ENCODE data around the gene TCF7L2. TPM values are rescaled to one million over a fixed set of nuclear protein-coding genes. Genes with fewer than 3 reads are reported as not detected.

The TCF7L2 gene
- total and polyA plus RNA-seq, 9 donors = 21.1 to 41.7 (median 34.5) TPM

DNA sequence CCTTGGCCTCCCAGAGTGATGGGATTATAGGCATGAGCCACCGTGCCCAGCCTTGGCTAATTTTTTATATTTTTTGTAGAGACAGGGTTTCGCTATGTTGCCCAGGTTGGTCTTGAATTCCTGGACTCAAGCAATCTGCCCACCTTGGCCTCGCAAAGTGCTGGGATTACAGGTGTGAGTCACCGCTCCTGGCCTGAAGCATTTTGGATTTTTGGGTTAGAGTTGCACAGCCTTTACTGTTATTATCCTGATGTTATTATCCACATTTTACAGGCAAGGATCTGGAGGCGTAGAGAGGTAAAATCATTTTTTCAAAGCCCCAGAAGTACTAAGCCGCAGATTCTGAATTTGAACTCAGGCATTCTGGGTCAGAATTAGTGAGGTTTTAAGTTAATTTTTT is 75.4 kb downstream of the TCF7L2 start:
- intact Hi-C loops (cut with DNase I) = no loop called here
- TF ChIP-seq, protein P1, sequence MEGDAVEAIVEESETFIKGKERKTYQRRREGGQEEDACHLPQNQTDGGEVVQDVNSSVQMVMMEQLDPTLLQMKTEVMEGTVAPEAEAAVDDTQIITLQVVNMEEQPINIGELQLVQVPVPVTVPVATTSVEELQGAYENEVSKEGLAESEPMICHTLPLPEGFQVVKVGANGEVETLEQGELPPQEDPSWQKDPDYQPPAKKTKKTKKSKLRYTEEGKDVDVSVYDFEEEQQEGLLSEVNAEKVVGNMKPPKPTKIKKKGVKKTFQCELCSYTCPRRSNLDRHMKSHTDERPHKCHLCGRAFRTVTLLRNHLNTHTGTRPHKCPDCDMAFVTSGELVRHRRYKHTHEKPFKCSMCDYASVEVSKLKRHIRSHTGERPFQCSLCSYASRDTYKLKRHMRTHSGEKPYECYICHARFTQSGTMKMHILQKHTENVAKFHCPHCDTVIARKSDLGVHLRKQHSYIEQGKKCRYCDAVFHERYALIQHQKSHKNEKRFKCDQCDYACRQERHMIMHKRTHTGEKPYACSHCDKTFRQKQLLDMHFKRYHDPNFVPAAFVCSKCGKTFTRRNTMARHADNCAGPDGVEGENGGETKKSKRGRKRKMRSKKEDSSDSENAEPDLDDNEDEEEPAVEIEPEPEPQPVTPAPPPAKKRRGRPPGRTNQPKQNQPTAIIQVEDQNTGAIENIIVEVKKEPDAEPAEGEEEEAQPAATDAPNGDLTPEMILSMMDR (IDR thresholded peaks at IDR 0.05) = no peak
- TF ChIP-seq EP300 (IDR thresholded peaks at IDR 0.05) (no peak), POLR2A (IDR thresholded peaks at IDR 0.05) (no peak)
- no peak for DNase-seq
- H3K9me3 ChIP-seq = no peaks in the 10 kb centered on the region
- H3K36me3 ChIP-seq = no peaks in the 10 kb centered on the region
- no peak overlapping the region for H3K4me3 ChIP-seq
- no peak overlapping the region for H3K27ac ChIP-seq
- no peaks in the 10 kb centered on the region for H3K27me3 ChIP-seq
- H3K4me1 ChIP-seq (ENCODE audit: insufficient read depth) = peaks cover 25% of the 10 kb centered on the region
- 95 to 98% (median 96%) methylated on average over 6 of the region's 6 CpGs for WGBS, 3 donors

DNA sequence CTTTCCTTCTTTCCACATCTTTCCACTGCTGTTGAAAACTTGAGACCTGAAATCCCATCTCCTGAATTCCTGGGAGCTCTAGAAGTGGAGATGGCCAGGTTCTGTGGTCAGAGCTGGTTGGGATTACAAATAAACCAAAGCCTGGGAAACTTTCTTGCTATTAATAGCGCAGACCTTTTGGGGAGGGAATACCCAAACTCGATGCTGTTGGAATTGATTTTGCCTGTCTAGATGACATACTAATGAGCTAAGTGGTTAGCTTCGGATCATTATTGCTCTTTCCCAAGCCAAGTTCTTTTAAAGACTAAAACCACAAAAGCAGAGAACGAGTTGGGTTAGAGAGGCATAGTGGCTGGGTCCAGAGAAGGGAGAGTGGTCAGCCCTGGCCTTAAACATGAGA is 76.6 kb downstream of the TCF7L2 start:
- H3K9me3 ChIP-seq = no peaks in the 10 kb centered on the region
- no peaks in the 10 kb centered on the region for H3K36me3 ChIP-seq
- DNase-seq = no peak
- no peaks in the 10 kb centered on the region for H3K27me3 ChIP-seq
- TF ChIP-seq, protein P1 (IDR thresholded peaks at IDR 0.05) = no peak
- TF ChIP-seq EP300 (IDR thresholded peaks at IDR 0.05) = no peak
- TF ChIP-seq POLR2A (IDR thresholded peaks at IDR 0.05) = no peak
- no peak overlapping the region for H3K27ac ChIP-seq
- H3K4me3 ChIP-seq = no peak overlapping the region
- WGBS, 3 donors = 38 to 50% (median 44%) methylated on average over 4 of the region's 4 CpGs
- peaks cover 28% of the 10 kb centered on the region for H3K4me1 ChIP-seq (ENCODE audit: insufficient read depth)
- intact Hi-C loops (cut with DNase I) = no loop called here

DNA sequence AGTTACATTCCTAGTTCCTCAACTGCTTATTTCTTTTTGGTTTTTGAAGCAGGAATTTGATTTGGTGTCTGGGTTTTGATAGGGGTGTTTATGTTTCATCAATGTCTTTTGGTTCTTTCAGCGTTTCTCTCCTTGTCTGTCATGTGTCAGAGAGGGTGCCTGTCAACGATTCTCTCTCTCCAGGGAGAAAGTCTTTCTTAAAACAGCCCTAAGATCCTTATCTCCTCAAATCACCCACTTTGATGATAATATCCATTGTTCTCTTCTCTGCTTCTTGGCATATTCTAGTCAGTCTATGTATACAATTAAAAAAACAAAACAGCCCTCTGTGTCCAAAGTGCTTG is 77.2 kb downstream of the TCF7L2 start:
- intact Hi-C loops (cut with DNase I) = no loop called here
- H3K9me3 ChIP-seq = no peaks in the 10 kb centered on the region
- no peaks in the 10 kb centered on the region for H3K36me3 ChIP-seq
- H3K4me3 ChIP-seq = no peak overlapping the region
- no peak for DNase-seq
- TF ChIP-seq POLR2A (IDR thresholded peaks at IDR 0.05) = no peak
- TF ChIP-seq EP300 (IDR thresholded peaks at IDR 0.05) = no peak
- TF ChIP-seq, protein P1 (IDR thresholded peaks at IDR 0.05) = no peak
- no peak overlapping the region for H3K27ac ChIP-seq
- 45 to 66% (median 51%) methylated on average over 2 of the region's 2 CpGs for WGBS, 3 donors
- peaks cover 26% of the 10 kb centered on the region for H3K4me1 ChIP-seq (ENCODE audit: insufficient read depth)
- no peaks in the 10 kb centered on the region for H3K27me3 ChIP-seq

GRCh38 chr10:113027574-113028455 is 77.8 kb downstream of the TCF7L2 start:
- TF ChIP-seq, protein P1 (IDR thresholded peaks at IDR 0.05) = no peak
- no peak for TF ChIP-seq POLR2A (IDR thresholded peaks at IDR 0.05)
- no peak for TF ChIP-seq EP300 (IDR thresholded peaks at IDR 0.05)
- Histone ChIP-seq H3K27ac (no peak overlapping the region), H3K4me1 (ENCODE audit: insufficient read depth) (peaks cover 25% of the 10 kb centered on the region), H3K4me3 (no peak overlapping the region), H3K9me3 (no peaks in the 10 kb centered on the region), H3K27me3 (no peaks in the 10 kb centered on the region), H3K36me3 (no peaks in the 10 kb centered on the region)
- WGBS, 3 donors = 66 to 75% (median 74%) methylated on average over 15 of the region's 15 CpGs
- no peak for DNase-seq
- intact Hi-C loops (cut with DNase I) = no loop called here

Measured in ovary (tissue), 9 donors.